CD14-positive monocyte (primary cell): Measurements from ENCODE around the gene TP73. TPM values are rescaled to one million over a fixed set of nuclear protein-coding genes. Genes with fewer than 3 reads are reported as not detected.

ENCODE experiments used
- DNase-seq, 3 donors: peaks; one replicate each; pipeline ENCODE4 v3.0.0-alpha.2; 2011 to 2022
- H2AFZ ChIP-seq: 2 replicates; pipeline ENCODE4 v1.6.0; 2012; ENCODE audit warnings: mild to moderate bottlenecking, low read depth, low read length, inconsistent platforms; ENCODE audit not compliant: insufficient read depth, poor library complexity, severe bottlenecking
- H3K27ac ChIP-seq, 2 donors: 1 replicate in 1 of 2; 2 replicates in 1 of 2; pipeline ENCODE4 v1.5.1; 2012 to 2013; ENCODE audit warnings: low read length in 2 of 2, control low read depth in 1 of 2, inconsistent platforms in 1 of 2, low read depth in 1 of 2, mild to moderate bottlenecking in 1 of 2
- H3K27me3 ChIP-seq, 2 donors: one replicate each; pipeline versions ENCODE4 v1.6.0 to v1.6.1; 2011 to 2013; ENCODE audit warnings: low read length in 2 of 2; ENCODE audit not compliant: control insufficient read depth in 2 of 2, insufficient read depth in 2 of 2
- H3K36me3 ChIP-seq, 2 donors: replicated peaks in 1 of 2; 1 replicate in 1 of 2; 2 replicates in 1 of 2; pipeline versions ENCODE4 v1.5.1 to v1.6.1; 2012 to 2013; ENCODE audit warnings: low read length in 2 of 2, control low read depth in 1 of 2, inconsistent platforms in 1 of 2, mild to moderate bottlenecking in 1 of 2; ENCODE audit not compliant: insufficient read depth in 2 of 2, control insufficient read depth in 1 of 2
- H3K4me1 ChIP-seq, 2 donors: 1 replicate in 1 of 2; 2 replicates in 1 of 2; pipeline versions ENCODE4 v1.5.1 to v1.6.1; 2012 to 2013; ENCODE audit warnings: low read length in 2 of 2, control low read depth in 1 of 2, inconsistent platforms in 1 of 2, mild to moderate bottlenecking in 1 of 2, moderate library complexity in 1 of 2; ENCODE audit not compliant: insufficient read depth in 2 of 2, control insufficient read depth in 1 of 2
- H3K4me2 ChIP-seq: replicated peaks from 2 replicates; pipeline ENCODE3; 2012; ENCODE audit warnings: low read length, moderate library complexity, mild to moderate bottlenecking; ENCODE audit not compliant: poor library complexity, severe bottlenecking; ENCODE audit errors: extremely low read depth
- H3K4me3 ChIP-seq, 3 experiments: fragments of 200-600 bp in 1 of 3; sonication (generic) in 1 of 3; replicated peaks in 1 of 3; 1 replicate in 2 of 3; 2 replicates in 1 of 3; pipeline ENCODE4 v1.5.1; 2011 to 2013; ENCODE audit warnings: low read length in 3 of 3, mild to moderate bottlenecking in 3 of 3, control low read depth in 2 of 3, low read depth in 2 of 3, inconsistent platforms in 1 of 3, moderate library complexity in 1 of 3
- H3K79me2 ChIP-seq: 2 replicates; pipeline ENCODE4 v1.6.0; 2012; ENCODE audit warnings: mild to moderate bottlenecking, control low read depth, inconsistent platforms, low read length, moderate library complexity; ENCODE audit not compliant: insufficient read depth
- H3K9ac ChIP-seq: 2 replicates; pipeline ENCODE4 v1.6.0; 2017; ENCODE audit warnings: low read length, mild to moderate bottlenecking; ENCODE audit not compliant: insufficient read depth, poor library complexity, severe bottlenecking
- H3K9me3 ChIP-seq, 2 donors: replicated peaks in 1 of 2; 1 replicate in 1 of 2; 2 replicates in 1 of 2; pipeline versions ENCODE4 v1.5.1 to v1.6.1; 2012 to 2013; ENCODE audit warnings: low read length in 2 of 2, control low read depth in 1 of 2; ENCODE audit not compliant: control insufficient read depth in 1 of 2, insufficient read depth in 1 of 2
- H4K20me1 ChIP-seq: 2 replicates; pipeline ENCODE4 v1.6.0; 2012; ENCODE audit warnings: mild to moderate bottlenecking, low read length, control low read depth, moderate library complexity; ENCODE audit not compliant: insufficient read depth
- H3K27ac Mint-ChIP-seq, 7 donors: one replicate each; pipeline ENCODE4 v1.8.0; 2020; ENCODE audit warnings: mild to moderate bottlenecking in 7 of 7, mixed read lengths in 7 of 7, moderate library complexity in 6 of 7, inconsistent platforms in 2 of 7
- H3K27me3 Mint-ChIP-seq, 3 donors: one replicate each; pipeline ENCODE4 v1.8.0; 2021 to 2022; ENCODE audit warnings: low read depth in 3 of 3, mild to moderate bottlenecking in 3 of 3, mixed read lengths in 3 of 3, moderate library complexity in 3 of 3, inconsistent platforms in 1 of 3
- H3K36me3 Mint-ChIP-seq, 2 donors: one replicate each; pipeline ENCODE4 v1.8.0; 2020; ENCODE audit warnings: mixed read lengths in 2 of 2, inconsistent platforms in 1 of 2, mild to moderate bottlenecking in 1 of 2
- H3K4me1 Mint-ChIP-seq: one replicate; pipeline ENCODE4 v1.8.0; 2020; ENCODE audit warnings: mild to moderate bottlenecking, mixed read lengths
- H3K4me3 Mint-ChIP-seq, 2 donors: one replicate each; pipeline ENCODE4 v1.8.0; 2020; ENCODE audit warnings: mild to moderate bottlenecking in 2 of 2, mixed read lengths in 2 of 2, moderate library complexity in 1 of 2
- H3K9me3 Mint-ChIP-seq, 7 donors: one replicate each; pipeline ENCODE4 v1.8.0; 2020 to 2022; ENCODE audit warnings: mixed read lengths in 7 of 7, mild to moderate bottlenecking in 6 of 7, moderate library complexity in 6 of 7, inconsistent platforms in 2 of 7
- WGBS: methylation state at CpG from one replicate; pipeline ENCODE4 v1.1.5; 2013; ENCODE audit warnings: missing lambda C conversion rate; ENCODE audit not compliant: insufficient coverage; 5-methylcytosine and 5-hydroxymethylcytosine counted together
- intact Hi-C, 2 donors: fragments of 100-400 bp; cut with micrococcal nuclease; formaldehyde crosslinking; loops; one replicate each; pipeline versions ENCODE4 v1.15.0 to v1.15.1; 2023
- polyA plus RNA-seq, 3 donors: library from polyadenylated mRNA; depleted of rRNA in 1 of 3; unstranded in 2 of 3; stranded (reverse) in 1 of 3; fragments of 300-500 nt in 2 of 3; fragments of >200 nt in 1 of 3; fragmentation: Illumina TruSeq in 2 of 3; gene quantifications; 1 replicate in 2 of 3; 2 replicates in 1 of 3; pipeline ENCODE4 v1.2.3, GENCODE V29; 2012 to 2021
- TF ChIP-seq, protein P1 (sequence below): fragments of 200-600 bp; IDR thresholded peaks from one replicate; pipeline ENCODE4 v1.8.0; 2022; ENCODE audit warnings: antibody characterized with exemption, mild to moderate bottlenecking

TP73 gene
- polyA plus RNA-seq, 3 donors, result 0.21 to 0.42 TPM; not detected in 1

DNA sequence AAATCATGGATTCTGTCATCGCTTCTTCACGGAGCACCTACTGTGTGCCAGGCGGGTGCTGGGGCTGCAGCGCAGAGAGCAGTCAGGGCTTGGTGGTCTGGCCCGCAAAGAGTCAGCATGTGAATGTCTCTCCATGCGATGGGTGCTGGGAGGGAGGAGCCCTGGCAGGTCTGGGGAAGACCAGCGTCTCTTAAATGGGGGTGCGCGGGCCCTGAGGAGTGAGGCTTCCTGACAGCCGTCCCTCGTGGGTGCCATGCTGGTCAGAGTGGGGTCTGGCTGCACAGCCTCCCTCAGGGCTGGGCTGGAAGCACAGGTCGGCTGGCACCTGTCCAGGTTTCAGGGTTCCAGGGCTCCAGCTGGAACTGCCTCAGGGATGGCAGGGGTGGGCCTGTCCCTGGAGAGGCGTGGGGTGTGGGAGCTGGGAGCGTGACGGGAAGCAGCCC is 18.5 kb downstream of the TP73 start:
- Mint-ChIP-seq H3K4me3 (no peak overlapping the region), H3K27ac (no peak overlapping the region), H3K36me3 (peaks cover 0 to 5% of the 10 kb centered on the region in 2 donors), H3K27me3 (peaks cover 0 to 14% (median 5%) of the 10 kb centered on the region in 3 donors), H3K4me1 (peaks cover 45% of the 10 kb centered on the region), H3K9me3 (no peaks in the 10 kb centered on the region)
- H3K9me3 ChIP-seq, result no peaks in the 10 kb centered on the region
- no peak overlapping the region for H3K9ac ChIP-seq
- no peak for DNase-seq
- no peaks in the 10 kb centered on the region for H3K79me2 ChIP-seq
- WGBS, result 87% methylated on average over 14 of the region's 15 CpGs
- peaks cover 41 to 57% of the 10 kb centered on the region in 2 donors for H3K4me1 ChIP-seq
- no peak overlapping the region for H2AFZ ChIP-seq
- peaks cover 0 to 2% of the 10 kb centered on the region in 2 donors for H3K27me3 ChIP-seq
- H3K27ac ChIP-seq, result no peak overlapping the region
- no peaks in the 10 kb centered on the region for H4K20me1 ChIP-seq
- no peak overlapping the region for H3K4me2 ChIP-seq
- intact Hi-C loops, result no loop called here
- no peak overlapping the region for H3K4me3 ChIP-seq
- TF ChIP-seq, protein P1, sequence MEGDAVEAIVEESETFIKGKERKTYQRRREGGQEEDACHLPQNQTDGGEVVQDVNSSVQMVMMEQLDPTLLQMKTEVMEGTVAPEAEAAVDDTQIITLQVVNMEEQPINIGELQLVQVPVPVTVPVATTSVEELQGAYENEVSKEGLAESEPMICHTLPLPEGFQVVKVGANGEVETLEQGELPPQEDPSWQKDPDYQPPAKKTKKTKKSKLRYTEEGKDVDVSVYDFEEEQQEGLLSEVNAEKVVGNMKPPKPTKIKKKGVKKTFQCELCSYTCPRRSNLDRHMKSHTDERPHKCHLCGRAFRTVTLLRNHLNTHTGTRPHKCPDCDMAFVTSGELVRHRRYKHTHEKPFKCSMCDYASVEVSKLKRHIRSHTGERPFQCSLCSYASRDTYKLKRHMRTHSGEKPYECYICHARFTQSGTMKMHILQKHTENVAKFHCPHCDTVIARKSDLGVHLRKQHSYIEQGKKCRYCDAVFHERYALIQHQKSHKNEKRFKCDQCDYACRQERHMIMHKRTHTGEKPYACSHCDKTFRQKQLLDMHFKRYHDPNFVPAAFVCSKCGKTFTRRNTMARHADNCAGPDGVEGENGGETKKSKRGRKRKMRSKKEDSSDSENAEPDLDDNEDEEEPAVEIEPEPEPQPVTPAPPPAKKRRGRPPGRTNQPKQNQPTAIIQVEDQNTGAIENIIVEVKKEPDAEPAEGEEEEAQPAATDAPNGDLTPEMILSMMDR, result no peak
- no peaks in the 10 kb centered on the region for H3K36me3 ChIP-seq

DNA sequence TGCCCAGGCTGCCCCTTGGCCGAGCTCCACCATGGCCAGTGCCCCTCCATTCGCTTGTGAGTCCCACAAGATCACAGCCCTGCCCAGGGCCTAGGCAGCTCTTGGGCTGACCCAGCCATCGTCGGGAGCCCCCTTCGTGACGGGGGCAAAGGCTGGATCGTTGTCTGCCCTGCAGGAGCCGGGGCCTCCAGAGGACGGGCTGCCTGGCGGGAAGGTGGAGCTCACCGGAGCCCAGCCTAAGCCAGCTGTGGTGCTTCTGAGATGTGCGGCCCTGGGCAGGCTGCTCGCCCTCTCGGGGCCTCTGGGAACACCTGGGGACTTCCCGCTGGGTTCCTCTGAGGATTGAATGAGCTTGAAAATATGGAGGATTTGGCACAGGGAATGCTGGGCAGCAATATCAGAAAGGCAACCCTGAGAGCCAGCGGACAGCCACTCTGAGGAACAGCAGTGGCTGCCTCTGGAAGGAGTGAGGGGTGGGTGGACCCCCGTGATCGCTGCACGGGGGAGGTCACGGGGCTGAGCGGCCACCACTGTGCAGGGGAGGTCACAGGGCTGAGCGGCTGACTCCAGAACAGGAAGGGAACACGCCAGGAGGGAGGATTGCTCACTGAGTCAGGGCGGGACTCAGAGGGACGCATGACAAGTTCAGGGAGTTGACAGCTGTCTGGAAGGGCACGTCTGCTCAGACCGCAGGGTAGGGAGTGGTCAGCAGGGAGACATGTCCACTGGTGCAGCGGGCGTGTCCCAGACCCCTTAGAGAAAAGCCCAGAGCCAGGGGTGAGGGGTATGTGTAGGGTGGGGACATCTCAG is 19.3 kb downstream of the TP73 start:
- Mint-ChIP-seq H3K9me3 (no peaks in the 10 kb centered on the region), H3K4me1 (peaks cover 45% of the 10 kb centered on the region), H3K27ac (no peak overlapping the region), H3K36me3 (peaks cover 0 to 5% of the 10 kb centered on the region in 2 donors), H3K27me3 (peaks cover 0 to 14% (median 5%) of the 10 kb centered on the region in 3 donors), H3K4me3 (no peak overlapping the region)
- H3K36me3 ChIP-seq, result no peaks in the 10 kb centered on the region
- no peak overlapping the region for H3K9ac ChIP-seq
- DNase-seq, result no peak
- H3K27me3 ChIP-seq, result peaks cover 0 to 2% of the 10 kb centered on the region in 2 donors
- 84% methylated on average over 25 of the region's 29 CpGs for WGBS
- H3K9me3 ChIP-seq, result no peaks in the 10 kb centered on the region
- intact Hi-C loops, result no loop called here
- H3K4me2 ChIP-seq, result no peak overlapping the region
- peaks cover 41 to 57% of the 10 kb centered on the region in 2 donors for H3K4me1 ChIP-seq
- TF ChIP-seq, protein P1, result no peak
- no peaks in the 10 kb centered on the region for H4K20me1 ChIP-seq
- H3K4me3 ChIP-seq, result no peak overlapping the region
- H3K79me2 ChIP-seq, result no peaks in the 10 kb centered on the region
- H3K27ac ChIP-seq, result no peak overlapping the region
- H2AFZ ChIP-seq, result no peak overlapping the region
